HFF-Myc (cell line): Measurements from ENCODE around the gene CC2D2A.
A peak's percentile ranks its signal among the peaks of the same experiment; 100 is the strongest.

Source experiments
- DNase-seq: peaks from one replicate; pipeline ENCODE4 v3.0.0-alpha.2; 2011; ENCODE audit warnings: low read depth; ENCODE audit errors: extremely low read depth
- H3K4me3 ChIP-seq: replicated peaks from 2 replicates; pipeline ENCODE4 v1.5.1; 2011; ENCODE audit warnings: low read depth, mild to moderate bottlenecking, control low read depth, low read length
- CTCF ChIP-seq: IDR thresholded peaks from 2 replicates; pipeline ENCODE4 v1.5.1; 2012; ENCODE audit warnings: mild to moderate bottlenecking, low read depth, low read length, control low read depth; ENCODE audit errors: missing control alignments

Gene CC2D2A

DNA sequence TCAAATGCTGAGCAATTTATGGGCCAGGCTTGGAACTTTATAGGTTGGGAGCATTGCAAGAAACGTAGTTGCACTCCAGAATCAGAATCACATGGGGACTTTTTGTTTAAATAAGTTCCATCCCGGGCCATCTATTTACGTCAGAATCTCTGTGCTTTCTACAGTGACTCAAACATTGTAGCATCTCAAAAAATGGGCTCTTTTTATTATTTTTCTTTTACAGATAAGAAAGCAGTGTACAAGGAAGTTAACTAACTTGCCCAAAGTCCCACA lies 10.2 kb downstream of the CC2D2A start:
- peak overlapping the region; percentile 62 for H3K4me3 ChIP-seq
- no peak for DNase-seq
- TF ChIP-seq CTCF, result no peak

DNA sequence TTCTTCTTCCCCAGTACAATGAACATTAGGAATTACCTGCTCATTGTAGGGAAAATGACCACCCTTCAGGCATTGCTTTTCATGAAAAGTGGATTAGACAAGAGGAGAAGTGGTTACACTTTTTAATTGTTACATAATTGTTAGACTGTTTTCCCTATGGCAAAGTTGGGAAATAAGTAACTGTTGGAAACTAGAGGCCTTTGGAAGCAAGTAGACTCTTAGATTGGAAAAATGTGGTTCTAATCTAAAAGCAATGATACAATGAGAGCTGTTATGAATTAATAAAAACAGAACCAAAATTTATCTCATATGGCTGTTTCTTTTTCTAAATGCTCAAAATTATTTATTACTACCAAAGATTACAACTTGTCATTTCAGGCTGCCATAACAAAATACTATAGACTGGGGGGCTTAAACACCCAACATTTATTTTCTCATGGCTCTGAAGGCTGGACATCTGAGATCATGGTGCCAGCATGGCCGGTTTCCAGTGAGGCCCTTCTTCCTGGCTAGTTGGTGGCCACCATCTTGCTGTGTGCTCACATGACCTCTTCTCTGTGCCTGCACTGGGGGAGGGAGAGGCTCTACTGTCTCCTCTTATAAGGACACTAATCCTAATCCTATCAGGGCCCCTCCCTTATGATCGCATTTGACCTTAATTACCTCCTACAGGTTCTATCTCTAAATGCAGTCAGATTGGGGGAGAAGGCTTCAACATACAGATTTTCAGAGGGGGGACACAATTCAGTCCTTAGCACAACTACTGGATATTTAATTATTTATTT lies 12.5 kb downstream of the CC2D2A start:
- no peak for TF ChIP-seq CTCF
- no peak overlapping the region for H3K4me3 ChIP-seq
- no peak for DNase-seq

GRCh38 chr4:15482842-15483241 lies 13.2 kb downstream of the CC2D2A start:
- TF ChIP-seq CTCF, result no peak
- H3K4me3 ChIP-seq, result no peak overlapping the region
- no peak for DNase-seq

DNA sequence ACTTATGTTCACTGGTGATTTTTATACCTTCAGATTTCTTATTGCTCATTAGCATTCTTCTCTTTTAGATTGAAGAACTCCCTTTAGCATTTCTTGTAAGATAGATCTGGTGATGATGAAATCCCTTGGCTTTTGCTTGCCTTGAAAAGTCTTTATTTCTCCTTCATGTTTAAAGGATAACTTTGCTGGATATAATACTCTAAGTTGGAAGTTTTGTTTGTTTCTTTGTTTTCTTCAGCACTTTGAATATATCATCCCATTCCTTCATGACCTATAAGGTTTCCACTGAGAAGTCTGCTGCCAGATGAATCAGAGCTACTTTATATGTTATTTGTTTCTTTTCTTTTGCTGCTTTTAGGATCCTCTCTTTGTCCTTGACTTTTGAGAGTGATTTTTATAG lies 18.5 kb downstream of the CC2D2A start:
- no peak for DNase-seq
- TF ChIP-seq CTCF, result no peak
- no peak overlapping the region for H3K4me3 ChIP-seq

- DNase-seq, result peak; percentile 75
- no peak overlapping the region for H3K4me3 ChIP-seq
- no peak for TF ChIP-seq CTCF
Observed at GRCh38 chr4:15488658-15489470, 19.2 kb downstream of the CC2D2A start.

- H3K4me3 ChIP-seq, result no peak overlapping the region
- no peak for DNase-seq
- TF ChIP-seq CTCF, result no peak
Observed at GRCh38 chr4:15489551-15489950, 19.9 kb downstream of the CC2D2A start.
